ENCODE measurements around the gene SCNM1.

Gene SCNM1

DNA sequence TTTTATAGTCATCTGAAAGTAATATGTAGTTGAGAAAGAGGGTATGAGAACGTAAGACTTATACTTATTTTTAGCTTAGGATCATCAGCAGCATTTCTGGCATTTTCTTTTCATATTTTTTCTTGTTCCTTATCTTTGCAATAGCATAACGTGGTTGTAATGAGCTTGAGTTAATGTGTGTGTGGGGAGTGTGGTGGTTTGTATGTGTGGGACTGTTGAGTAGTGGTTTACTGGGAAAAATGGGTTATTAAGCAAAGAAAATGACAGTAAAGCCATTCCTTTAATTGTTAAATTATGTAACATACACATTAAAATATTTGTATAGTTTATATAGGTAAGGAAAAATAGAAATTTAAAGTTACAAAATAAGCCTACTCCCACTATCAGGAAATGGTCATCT lies 47.6 kb downstream of the SCNM1 start:
- no peak for DNase-seq (ENCODE audit: low read depth, low spot score)
- H3K36me3 ChIP-seq (ENCODE audit: control insufficient read depth, insufficient read depth, low read length) = no peaks in the 10 kb centered on the region; the same call in 1 of the 2 replicates
- H3K4me3 ChIP-seq (ENCODE audit: low read length) = no peak overlapping the region
- H3K27ac ChIP-seq (ENCODE audit: low read length) = no peak overlapping the region
- 100% methylated on average over 1 of the region's 2 CpGs for WGBS (ENCODE audit: insufficient coverage, insufficient read length)
- no peaks in the 10 kb centered on the region for H3K4me1 ChIP-seq (ENCODE audit: control insufficient read depth, insufficient read depth, low read length)
- H3K27me3 ChIP-seq (ENCODE audit: control insufficient read depth, insufficient read depth, low read length) = no peaks in the 10 kb centered on the region
- no peaks in the 10 kb centered on the region for H3K9me3 ChIP-seq (ENCODE audit: control insufficient read depth, insufficient read depth, low read length)
